T-helper 22 cell (primary cell): ENCODE measurements around the gene EFTUD2.

Experiments
- DNase-seq: peaks from one replicate; pipeline ENCODE4 v3.0.0-alpha.2; 2020; ENCODE audit warnings: low read depth

Gene EFTUD2

GRCh38 chr17:44925731-44926697 is 26.8 kb upstream of the EFTUD2 start:
- no peak for DNase-seq

DNA sequence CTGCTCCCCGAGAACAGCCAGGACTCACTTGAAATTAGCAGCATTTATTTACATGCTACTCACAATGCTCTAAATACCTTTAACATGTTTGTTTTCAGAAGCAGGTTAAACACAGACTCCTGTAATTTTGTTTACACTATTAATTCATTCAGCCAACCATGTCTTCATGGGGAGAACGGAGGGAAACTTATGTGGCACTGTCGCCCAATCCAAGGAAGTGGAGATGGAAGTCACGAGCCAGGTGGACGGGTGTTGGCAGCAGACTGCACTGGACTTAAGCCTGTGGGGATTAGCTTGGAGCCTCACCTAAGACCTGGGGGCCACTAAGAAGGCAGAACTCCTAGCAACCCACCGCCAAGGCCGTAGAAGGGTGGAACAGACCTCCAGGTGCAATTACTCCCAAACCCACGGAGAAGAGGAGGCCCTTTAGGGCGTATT is 24.9 kb upstream of the EFTUD2 start:
- no peak for DNase-seq

DNA sequence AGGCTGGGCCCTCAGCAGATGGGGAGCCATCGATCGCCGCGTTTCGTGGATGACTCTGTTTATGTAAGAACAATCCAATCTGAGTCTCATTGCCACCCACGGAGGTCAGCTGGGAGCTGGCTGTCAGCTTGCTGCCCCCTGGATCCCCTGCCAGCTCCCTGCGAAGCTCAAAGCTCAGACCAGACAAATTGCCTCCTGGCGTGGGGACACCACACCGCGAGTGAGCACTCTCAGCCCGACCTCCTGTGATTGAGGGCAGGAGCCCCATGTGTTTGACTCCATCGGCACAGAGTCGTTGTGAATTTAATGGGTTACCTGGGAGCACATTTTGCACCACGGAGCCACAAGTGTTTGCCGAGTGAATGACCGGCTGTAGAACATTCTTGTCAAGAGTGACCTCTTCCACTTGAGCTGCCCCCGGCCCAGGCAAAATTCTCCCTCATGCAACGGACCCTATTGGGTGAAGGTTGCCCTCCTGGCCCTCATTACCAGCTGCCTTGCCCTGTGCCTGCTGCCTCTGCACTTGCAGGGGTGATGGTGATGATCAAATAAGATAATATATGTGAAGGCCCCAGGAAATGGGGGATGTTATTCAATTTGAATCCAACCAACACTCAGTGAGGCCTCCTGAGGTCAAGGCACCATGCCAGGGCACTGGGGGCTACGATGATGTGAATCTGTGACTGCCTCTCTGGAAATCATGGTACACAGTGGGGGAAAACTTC is 23.7 kb upstream of the EFTUD2 start:
- no peak for DNase-seq

GRCh38 chr17:44922136-44922535 is 22.9 kb upstream of the EFTUD2 start:
- DNase-seq = no peak

GRCh38 chr17:44921122-44921882 is 22.1 kb upstream of the EFTUD2 start:
- no peak for DNase-seq

DNA sequence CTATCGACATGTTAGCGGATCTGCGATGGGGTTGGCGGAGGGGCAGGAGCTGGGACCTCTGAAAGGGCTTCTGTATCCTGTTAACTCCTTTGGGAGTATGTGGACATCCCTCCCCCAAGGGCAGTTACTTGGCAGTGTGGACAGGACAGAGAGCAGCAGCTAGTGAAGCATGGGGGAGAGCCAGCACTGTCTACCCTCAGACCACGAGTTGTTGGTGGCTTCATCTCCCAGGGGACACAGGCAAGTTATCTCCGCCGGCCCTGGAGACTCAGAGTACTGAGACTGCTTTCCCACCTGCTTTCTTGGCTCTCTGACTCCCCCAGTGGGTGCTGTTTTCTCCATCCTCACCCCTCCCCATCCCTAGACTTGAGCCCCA is 21.3 kb upstream of the EFTUD2 start:
- no peak for DNase-seq

GRCh38 chr17:44919885-44920564 is 20.8 kb upstream of the EFTUD2 start:
- peak; percentile 23 for DNase-seq

- DNase-seq = no peak
Observed at GRCh38 chr17:44919411-44919810, 20.2 kb upstream of the EFTUD2 start.

- DNase-seq = no peak
Observed at GRCh38 chr17:44918006-44918405, 18.8 kb upstream of the EFTUD2 start.

DNA sequence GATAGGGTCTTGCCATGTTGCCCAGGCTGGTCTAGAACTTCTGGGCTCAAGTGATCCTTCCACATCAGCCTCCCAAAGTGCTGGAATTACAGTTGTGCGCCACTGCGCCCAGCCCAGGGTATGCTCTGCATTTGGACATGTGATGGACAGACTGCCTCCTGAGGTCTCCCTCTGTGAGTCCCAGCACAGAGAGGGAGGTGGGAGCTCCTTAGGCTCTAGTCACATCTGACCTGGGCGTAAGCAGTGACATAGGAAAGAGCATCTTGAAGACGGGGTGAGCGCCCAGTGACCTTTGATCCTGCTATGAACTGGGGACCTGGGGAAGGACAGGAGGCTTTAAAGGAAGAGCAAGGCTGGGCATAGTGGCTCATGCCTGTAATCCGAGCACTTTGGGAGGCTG is 18.2 kb upstream of the EFTUD2 start:
- DNase-seq = no peak

- no peak for DNase-seq
Observed at GRCh38 chr17:44916781-44917241, 17.6 kb upstream of the EFTUD2 start.

DNA sequence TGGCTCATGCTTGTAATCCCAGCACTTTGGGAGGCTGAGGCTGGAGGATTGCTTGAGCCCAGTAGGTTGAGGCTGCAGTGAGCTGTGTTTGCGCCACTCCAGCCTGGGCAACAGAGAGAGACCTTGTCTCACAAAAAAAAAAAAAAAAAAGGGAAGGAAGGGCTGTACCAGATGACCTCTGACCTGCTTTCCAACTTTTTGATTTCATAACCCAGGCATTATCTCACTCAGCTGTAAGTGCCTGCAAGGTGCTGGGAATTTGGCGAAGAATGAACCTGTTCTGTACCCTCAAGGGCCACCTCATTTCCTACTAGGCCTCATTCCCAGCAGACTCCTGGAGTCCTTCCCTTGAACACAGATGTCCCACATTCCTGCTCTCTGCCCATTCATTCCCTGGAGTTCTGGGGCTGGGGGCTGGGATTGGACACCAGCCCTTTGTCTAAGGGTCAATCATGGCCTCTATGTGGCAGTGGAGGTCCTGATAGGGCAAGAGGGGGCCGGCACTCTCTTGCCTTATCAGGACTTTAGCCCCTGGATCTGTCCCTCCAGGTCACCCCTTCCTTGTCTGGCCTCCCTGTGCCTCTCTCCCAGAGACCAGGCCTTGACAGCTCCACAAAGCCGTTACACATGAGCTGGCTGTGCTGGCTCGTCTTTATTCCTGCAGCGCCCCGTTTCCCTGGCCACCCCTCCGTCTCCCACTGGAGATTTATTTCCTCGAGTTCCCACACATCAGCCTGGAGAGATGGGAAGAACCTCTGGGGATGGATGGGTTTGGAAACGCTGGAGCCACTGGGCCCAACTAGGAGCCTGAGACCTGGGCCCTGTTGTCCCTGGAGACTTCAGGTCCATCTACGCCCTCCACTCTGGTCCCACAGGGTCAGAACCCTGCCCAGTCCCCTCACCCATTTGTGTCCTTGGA is 16.9 kb upstream of the EFTUD2 start:
- DNase-seq = no peak

DNA sequence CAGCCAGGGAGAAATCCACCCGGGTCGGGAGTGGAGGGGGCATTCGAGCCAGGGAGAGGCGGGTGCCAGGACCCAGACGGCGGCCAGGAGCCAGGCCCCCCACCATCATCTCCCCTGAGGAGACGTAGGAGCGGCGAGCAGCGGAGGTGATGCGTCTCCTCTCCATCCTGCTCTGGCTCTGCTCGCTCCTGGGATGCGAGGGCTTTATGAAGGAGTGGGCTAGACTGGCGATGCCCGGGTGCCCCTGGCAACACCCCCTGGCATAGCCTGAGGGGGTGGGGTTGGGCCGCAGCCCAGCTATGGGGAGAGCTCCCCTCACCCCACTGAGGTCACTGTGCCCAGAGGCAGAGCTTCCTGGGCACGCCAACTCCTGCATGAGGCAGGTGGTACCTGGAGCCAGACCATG is 16.1 kb upstream of the EFTUD2 start, which contains the start of gene GFAP:
GFAP (minus strand) TSS at position 180 of the 406 bp plus-strand sequence; CDS start at position 166, 14 bp downstream.
- no peak for DNase-seq

- DNase-seq = no peak
Observed at GRCh38 chr17:44914698-44915271, 15.5 kb upstream of the EFTUD2 start.

DNA sequence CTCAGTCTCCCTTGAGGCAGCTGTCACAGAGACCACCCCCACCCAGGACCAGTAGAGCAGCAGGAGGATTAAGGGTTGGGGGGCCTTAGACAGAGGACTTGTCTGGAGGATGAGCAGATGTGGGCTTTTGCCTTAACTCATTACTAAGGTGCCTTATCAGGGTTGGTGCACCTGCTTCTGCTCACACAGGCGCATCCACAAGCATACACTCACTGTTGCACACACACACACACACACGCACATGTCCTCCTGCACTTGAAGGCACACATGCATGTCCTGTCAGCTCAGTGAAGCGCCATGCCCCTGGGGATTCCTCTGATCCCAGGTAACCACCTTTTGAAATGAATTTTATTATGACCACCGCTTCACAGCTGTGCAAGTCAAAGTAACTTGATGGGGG is 14.9 kb upstream of the EFTUD2 start:
- DNase-seq = no peak

DNA sequence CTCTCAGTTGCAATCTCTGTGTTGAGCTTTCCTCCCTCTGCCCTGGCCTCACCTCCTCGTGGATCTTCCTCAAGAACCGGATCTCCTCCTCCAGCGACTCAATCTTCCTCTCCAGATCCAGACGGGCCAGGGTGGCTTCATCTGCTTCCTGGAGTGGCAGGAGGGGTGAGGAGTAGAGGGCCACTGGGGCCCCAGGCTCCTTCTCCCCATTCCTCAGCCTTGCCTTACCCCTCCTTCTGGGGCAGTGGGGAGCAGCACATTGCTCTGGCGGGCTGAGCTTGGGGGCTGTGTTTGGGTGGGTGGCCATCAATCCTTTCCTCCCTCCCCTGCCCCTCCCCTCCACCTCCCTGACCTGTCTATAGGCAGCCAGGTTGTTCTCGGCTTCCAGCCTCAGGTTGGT is 14.4 kb upstream of the EFTUD2 start:
- DNase-seq = no peak

GRCh38 chr17:44912763-44913544 is 13.7 kb upstream of the EFTUD2 start:
- DNase-seq = no peak

- DNase-seq = no peak
Observed at GRCh38 chr17:44911133-44912001, 12.1 kb upstream of the EFTUD2 start.
